ENCODE results near the gene SELENON.

DNA sequence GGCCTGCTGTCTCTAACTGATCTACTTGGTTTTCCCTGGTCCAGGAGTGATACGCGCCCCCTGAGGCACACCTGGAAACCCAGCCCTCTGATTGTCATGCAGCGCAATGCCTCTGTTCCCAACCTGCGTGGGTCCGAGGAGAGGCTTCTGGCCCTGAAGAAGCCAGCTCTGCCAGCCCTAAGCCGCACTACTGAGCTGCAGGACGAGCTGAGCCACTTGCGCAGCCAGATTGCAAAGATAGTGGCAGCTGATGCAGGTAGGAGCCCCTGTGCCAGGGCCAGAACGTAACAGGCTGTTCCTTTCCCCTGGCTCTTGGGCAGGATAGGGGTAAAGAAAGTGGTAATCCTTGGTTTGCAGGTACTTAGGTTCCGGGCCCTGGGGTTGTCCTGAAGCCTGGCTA lies 26.6 kb downstream of the SELENON start:
- TF ChIP-seq CTCF (IDR thresholded peaks at IDR 0.05) (no peak), POLR2AphosphoS5 (IDR thresholded peaks at IDR 0.05; ENCODE audit: low read depth, low read length) (no peak), REST (IDR thresholded peaks at IDR 0.05; ENCODE audit: insufficient read depth in 1 of 2, low read depth in 2 of 2, low read length in 1 of 2) (no peak), SIN3A (IDR thresholded peaks at IDR 0.05; ENCODE audit: borderline replicate concordance, insufficient read depth, low read depth, low read length) (no peak), TCF7L2 (IDR thresholded peaks at IDR 0.05; ENCODE audit: low read depth, low read length) (no peak)
